ENCODE measurements around the gene KCNJ6.

KCNJ6 gene

GRCh38 chr21:37799211-37800056, 116.8 kb downstream of the KCNJ6 start:
- TF ChIP-seq CTCF (IDR thresholded peaks at IDR 0.05; ENCODE audit: control insufficient read depth, insufficient read depth, low read depth, low read length, missing control alignments), result no peak
- H3K4me3 ChIP-seq (ENCODE audit: control insufficient read depth, low read depth, low read length), result no peak overlapping the region
- DNase-seq (ENCODE audit: low read depth), result no peak

DNA sequence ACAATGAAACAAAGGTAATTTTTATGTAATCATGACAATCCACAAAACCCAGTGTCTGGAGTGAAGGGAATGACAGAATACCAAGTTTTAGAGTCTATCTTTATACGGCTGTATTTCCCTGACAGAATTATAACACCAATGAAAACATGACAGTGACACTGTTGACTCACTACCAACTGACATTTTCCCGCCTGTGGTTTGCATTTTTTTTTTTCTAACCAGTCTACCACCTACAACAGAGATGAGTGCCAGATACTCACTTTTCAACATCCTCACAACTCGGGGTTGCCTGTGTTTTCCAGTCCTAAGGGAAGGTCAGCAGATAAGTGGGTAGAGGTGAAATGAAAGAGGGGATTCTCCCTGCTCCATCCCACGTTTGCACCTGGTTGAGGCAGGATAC, 118.9 kb downstream of the KCNJ6 start:
- no peak for DNase-seq (ENCODE audit: low read depth)
- no peak overlapping the region for H3K4me3 ChIP-seq (ENCODE audit: control insufficient read depth, low read depth, low read length)
- TF ChIP-seq CTCF (IDR thresholded peaks at IDR 0.05; ENCODE audit: control insufficient read depth, insufficient read depth, low read depth, low read length, missing control alignments), result no peak

GRCh38 chr21:37796011-37796410, 120.2 kb downstream of the KCNJ6 start:
- H3K4me3 ChIP-seq (ENCODE audit: control insufficient read depth, low read depth, low read length), result no peak overlapping the region
- no peak for DNase-seq (ENCODE audit: low read depth)
- no peak for TF ChIP-seq CTCF (IDR thresholded peaks at IDR 0.05; ENCODE audit: control insufficient read depth, insufficient read depth, low read depth, low read length, missing control alignments)

DNA sequence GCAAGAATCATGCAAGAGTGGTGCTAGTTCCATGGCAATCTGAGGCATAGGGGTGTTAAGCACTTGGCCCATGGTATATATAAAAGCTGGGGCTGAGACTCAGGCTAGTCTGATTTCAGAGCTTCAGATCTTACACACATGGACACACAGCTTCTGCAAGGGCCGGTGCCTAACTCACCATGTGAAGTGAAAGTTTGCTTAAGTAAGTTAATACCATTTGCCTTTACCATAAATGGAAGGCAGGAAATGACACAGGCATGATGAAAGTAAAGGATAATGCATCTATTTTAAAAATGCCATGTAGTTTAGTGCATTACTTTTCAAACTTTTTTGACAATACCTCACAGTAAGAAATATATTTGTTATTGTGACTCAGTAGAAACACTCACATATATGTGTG, 122.6 kb downstream of the KCNJ6 start:
- no peak for TF ChIP-seq CTCF (IDR thresholded peaks at IDR 0.05; ENCODE audit: control insufficient read depth, insufficient read depth, low read depth, low read length, missing control alignments)
- H3K4me3 ChIP-seq (ENCODE audit: control insufficient read depth, low read depth, low read length), result no peak overlapping the region
- DNase-seq (ENCODE audit: low read depth), result no peak

- no peak for TF ChIP-seq CTCF (IDR thresholded peaks at IDR 0.05; ENCODE audit: control insufficient read depth, insufficient read depth, low read depth, low read length, missing control alignments)
- no peak for DNase-seq (ENCODE audit: low read depth)
- H3K4me3 ChIP-seq (ENCODE audit: control insufficient read depth, low read depth, low read length), result no peak overlapping the region
Observed at GRCh38 chr21:37792046-37792445, 124.2 kb downstream of the KCNJ6 start.

- DNase-seq (ENCODE audit: low read depth), result no peak
- TF ChIP-seq CTCF (IDR thresholded peaks at IDR 0.05; ENCODE audit: control insufficient read depth, insufficient read depth, low read depth, low read length, missing control alignments), result no peak
- no peak overlapping the region for H3K4me3 ChIP-seq (ENCODE audit: control insufficient read depth, low read depth, low read length)
Observed at GRCh38 chr21:37790905-37791304, 125.4 kb downstream of the KCNJ6 start.

Measured in AG09309 (cell line).